Measurements from ENCODE around the gene GABRA5. TPM values are rescaled to one million over a fixed set of nuclear protein-coding genes. Genes with fewer than 3 reads are reported as not detected.

The GABRA5 gene
- total and polyA plus RNA-seq, 10 of the 15 experiments (the other 5 are each of a cell fraction or from before 2014, with no cell fraction given) = 0.10 TPM; not detected in 9

DNA sequence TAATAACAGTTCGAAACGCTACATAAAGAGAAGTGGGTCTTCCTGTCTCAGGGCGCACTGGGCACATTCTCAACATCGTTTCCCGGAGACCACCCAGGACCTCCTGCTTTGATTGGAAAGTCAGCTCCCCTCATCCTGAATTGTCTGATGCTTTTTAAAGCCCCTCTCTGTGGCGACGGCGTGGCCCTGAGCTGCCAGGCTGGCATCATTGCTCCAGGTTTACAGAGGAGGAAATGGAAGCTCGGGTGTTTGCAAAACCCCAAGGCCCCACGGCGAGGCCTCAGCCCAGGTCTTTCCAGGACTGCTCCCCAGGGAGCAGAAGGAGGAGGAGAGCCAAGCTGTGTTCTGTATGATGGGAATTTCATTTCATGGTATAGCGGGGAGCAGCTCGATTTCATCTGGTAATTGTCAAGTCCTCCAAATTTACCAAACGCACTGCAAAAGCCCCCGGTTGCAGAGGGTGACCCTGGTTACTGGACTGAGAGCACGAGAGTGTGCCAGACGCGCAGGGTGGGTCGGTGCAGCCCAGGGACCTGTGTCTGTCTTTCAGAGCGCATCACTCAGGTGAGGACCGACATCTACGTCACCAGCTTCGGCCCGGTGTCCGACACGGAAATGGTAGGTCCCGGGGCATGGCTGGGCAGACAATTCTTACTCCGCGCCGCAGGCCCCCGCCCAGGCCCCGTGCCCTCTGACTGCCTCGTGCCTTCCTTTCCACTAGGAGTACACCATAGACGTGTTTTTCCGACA, 15.9 kb downstream of the GABRA5 start:
- BruUV-seq (replicated peaks) = no TSS peak
- Histone ChIP-seq H3K27me3 (replicated peaks in 1 of 2; ENCODE audit: control insufficient read depth in 2 of 2, insufficient read depth in 2 of 2, low read length in 1 of 2) (no peaks in the 10 kb centered on the region), H2AFZ (ENCODE audit: control insufficient read depth, low read depth, low read length) (no peak overlapping the region), H3K27ac (ENCODE audit: control insufficient read depth, insufficient read depth) (no peak overlapping the region), H3K4me1 (ENCODE audit: control insufficient read depth, insufficient read depth, low read length) (no peaks in the 10 kb centered on the region), H3K79me2 (ENCODE audit: control insufficient read depth, insufficient read depth, low read length) (no peaks in the 10 kb centered on the region), H3K4me3 (no peak overlapping the region), H3K4me2 (ENCODE audit: control insufficient read depth, insufficient read depth) (no peak overlapping the region), H3K9me3 (replicated peaks; ENCODE audit: control insufficient read depth, insufficient read depth, low read length) (no peaks in the 10 kb centered on the region; the same call in 2 of the 3 replicates), H3K36me3 (ENCODE audit: control insufficient read depth in 2 of 2, insufficient read depth in 2 of 2, low read length in 1 of 2) (no peaks in the 10 kb centered on the region), H3K9ac (ENCODE audit: control insufficient read depth, insufficient read depth, low read length) (no peak overlapping the region), H4K20me1 (ENCODE audit: control insufficient read depth, insufficient read depth) (no peaks in the 10 kb centered on the region)
- FAIRE-seq = no peak
- ChIA-PET POLR2A (no interaction called here), SMC1A (ENCODE audit: uncharacterized antibody, unreplicated experiment) (no interaction called here), CTCF (no interaction called here), RAD21 (ENCODE audit: unreplicated experiment) (no interaction called here)
- ATAC-seq = no peak
- in situ Hi-C loops (cut with MboI) (no loop called here), intact Hi-C loops (cut with micrococcal nuclease; ENCODE audit: unreplicated experiment) (no loop called here)
- 54% methylated on average over 35 of the region's 35 CpGs for WGBS (ENCODE audit: insufficient coverage, insufficient replicate concordance, low lambda C conversion rate, missing lambda C conversion rate)
- DNase-seq (ENCODE audit: low read depth, low spot score) = no peak
- TF ChIP-seq, protein P1, sequence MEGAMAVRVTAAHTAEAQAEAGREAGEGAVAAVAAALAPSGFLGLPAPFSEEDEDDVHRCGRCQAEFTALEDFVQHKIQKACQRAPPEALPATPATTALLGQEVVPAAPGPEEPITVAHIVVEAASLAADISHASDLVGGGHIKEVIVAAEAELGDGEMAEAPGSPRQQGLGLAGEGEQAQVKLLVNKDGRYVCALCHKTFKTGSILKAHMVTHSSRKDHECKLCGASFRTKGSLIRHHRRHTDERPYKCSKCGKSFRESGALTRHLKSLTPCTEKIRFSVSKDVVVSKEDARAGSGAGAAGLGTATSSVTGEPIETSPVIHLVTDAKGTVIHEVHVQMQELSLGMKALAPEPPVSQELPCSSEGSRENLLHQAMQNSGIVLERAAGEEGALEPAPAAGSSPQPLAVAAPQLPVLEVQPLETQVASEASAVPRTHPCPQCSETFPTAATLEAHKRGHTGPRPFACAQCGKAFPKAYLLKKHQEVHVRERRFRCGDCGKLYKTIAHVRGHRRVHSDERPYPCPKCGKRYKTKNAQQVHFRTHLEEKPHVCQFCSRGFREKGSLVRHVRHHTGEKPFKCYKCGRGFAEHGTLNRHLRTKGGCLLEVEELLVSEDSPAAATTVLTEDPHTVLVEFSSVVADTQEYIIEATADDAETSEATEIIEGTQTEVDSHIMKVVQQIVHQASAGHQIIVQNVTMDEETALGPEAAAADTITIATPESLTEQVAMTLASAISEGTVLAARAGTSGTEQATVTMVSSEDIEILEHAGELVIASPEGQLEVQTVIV (IDR thresholded peaks at IDR 0.05; ENCODE audit: borderline replicate concordance, partially characterized antibody) = no peak
- TF ChIP-seq, protein P2, sequence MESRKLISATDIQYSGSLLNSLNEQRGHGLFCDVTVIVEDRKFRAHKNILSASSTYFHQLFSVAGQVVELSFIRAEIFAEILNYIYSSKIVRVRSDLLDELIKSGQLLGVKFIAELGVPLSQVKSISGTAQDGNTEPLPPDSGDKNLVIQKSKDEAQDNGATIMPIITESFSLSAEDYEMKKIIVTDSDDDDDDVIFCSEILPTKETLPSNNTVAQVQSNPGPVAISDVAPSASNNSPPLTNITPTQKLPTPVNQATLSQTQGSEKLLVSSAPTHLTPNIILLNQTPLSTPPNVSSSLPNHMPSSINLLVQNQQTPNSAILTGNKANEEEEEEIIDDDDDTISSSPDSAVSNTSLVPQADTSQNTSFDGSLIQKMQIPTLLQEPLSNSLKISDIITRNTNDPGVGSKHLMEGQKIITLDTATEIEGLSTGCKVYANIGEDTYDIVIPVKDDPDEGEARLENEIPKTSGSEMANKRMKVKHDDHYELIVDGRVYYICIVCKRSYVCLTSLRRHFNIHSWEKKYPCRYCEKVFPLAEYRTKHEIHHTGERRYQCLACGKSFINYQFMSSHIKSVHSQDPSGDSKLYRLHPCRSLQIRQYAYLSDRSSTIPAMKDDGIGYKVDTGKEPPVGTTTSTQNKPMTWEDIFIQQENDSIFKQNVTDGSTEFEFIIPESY (IDR thresholded peaks at IDR 0.05) = no peak

Data from GM12878 (cell line).